Measurements from ENCODE around the gene AKT2. TPM values are rescaled to one million over a fixed set of nuclear protein-coding genes. Genes with fewer than 3 reads are reported as not detected.
A peak's percentile ranks its signal among the peaks of the same experiment; 100 is the strongest.

AKT2 gene
- total RNA-seq, 3 donors from 2014 or later, result 98.4 to 139 (median 103) TPM

GRCh38 chr19:40200341-40201099 lies 84.6 kb downstream of the AKT2 start:
- no peaks in the 10 kb centered on the region for H3K36me3 ChIP-seq (ENCODE audit: low read depth)
- intact Hi-C loops (cut with DNase I, micrococcal nuclease), result no loop called here
- ATAC-seq, result peak; percentile 25

DNA sequence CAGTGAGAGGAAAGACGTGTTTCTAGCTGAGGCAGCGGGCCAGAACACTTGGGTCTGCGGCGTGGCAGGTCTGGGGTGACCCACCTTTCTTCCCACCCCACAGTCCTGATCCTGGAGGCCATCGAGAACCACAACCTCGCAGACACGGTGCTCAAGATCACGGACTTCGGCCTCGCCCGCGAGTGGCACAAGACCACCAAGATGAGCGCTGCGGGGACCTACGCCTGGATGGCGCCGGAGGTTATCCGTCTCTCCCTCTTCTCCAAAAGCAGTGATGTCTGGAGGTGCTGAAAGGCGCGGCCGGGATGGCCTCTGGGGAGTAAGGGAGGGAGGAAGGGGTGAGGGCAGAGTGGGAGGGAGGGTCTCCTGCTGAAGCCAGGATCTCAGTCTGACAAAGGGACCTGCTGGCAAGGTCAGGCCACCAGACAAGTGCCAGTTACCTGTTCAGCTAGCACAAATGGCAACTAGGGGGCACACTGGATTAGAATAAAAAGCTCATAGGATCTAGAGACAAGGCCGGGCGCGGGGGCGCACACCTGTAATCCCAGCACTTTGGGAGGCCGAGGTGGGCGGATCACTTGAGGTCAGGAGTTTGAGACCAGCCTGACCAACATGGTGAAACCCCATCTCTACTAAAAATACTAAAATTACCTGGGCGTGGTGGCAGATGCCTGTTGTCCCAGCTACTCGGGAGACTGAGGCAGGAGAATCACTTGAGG lies 86.7 kb downstream of the AKT2 start:
- no peak for ATAC-seq
- H3K36me3 ChIP-seq (ENCODE audit: low read depth), result no peaks in the 10 kb centered on the region
- DNase-seq, result no peak

More at GRCh38 chr19:40200341-40201099, 84.6 kb downstream of the AKT2 start:
- DNase-seq, result no peak
- Histone ChIP-seq H3K9me3 (no peaks in the 10 kb centered on the region), H3K4me1 (ENCODE audit: low read depth) (no peaks in the 10 kb centered on the region), H3K4me3 (no peak overlapping the region)
- TF ChIP-seq, protein P1, sequence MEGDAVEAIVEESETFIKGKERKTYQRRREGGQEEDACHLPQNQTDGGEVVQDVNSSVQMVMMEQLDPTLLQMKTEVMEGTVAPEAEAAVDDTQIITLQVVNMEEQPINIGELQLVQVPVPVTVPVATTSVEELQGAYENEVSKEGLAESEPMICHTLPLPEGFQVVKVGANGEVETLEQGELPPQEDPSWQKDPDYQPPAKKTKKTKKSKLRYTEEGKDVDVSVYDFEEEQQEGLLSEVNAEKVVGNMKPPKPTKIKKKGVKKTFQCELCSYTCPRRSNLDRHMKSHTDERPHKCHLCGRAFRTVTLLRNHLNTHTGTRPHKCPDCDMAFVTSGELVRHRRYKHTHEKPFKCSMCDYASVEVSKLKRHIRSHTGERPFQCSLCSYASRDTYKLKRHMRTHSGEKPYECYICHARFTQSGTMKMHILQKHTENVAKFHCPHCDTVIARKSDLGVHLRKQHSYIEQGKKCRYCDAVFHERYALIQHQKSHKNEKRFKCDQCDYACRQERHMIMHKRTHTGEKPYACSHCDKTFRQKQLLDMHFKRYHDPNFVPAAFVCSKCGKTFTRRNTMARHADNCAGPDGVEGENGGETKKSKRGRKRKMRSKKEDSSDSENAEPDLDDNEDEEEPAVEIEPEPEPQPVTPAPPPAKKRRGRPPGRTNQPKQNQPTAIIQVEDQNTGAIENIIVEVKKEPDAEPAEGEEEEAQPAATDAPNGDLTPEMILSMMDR (IDR thresholded peaks at IDR 0.05), result no peak

GRCh38 chr19:40193587-40193849 lies 91.6 kb downstream of the AKT2 start:
- TF ChIP-seq, protein P1 (IDR thresholded peaks at IDR 0.05), result no peak
- no peak overlapping the region for H3K4me3 ChIP-seq
- ATAC-seq, result no peak
- peaks cover 11% of the 10 kb centered on the region for H3K4me1 ChIP-seq (ENCODE audit: low read depth)
- H3K36me3 ChIP-seq (ENCODE audit: low read depth), result no peaks in the 10 kb centered on the region
- H3K9me3 ChIP-seq, result no peaks in the 10 kb centered on the region
- DNase-seq, result no peak
- intact Hi-C loops (cut with DNase I, micrococcal nuclease), result no loop called here

More for the DNA sequence above, 86.7 kb downstream of the AKT2 start:
- Histone ChIP-seq H3K4me1 (ENCODE audit: low read depth) (no peaks in the 10 kb centered on the region), H3K4me3 (no peak overlapping the region), H3K9me3 (no peaks in the 10 kb centered on the region)
- TF ChIP-seq, protein P1 (IDR thresholded peaks at IDR 0.05), result no peak
- intact Hi-C loops (cut with DNase I, micrococcal nuclease), result no loop called here

- Histone ChIP-seq H3K9me3 (no peaks in the 10 kb centered on the region), H3K4me3 (no peak overlapping the region), H3K4me1 (ENCODE audit: low read depth) (peaks cover 11% of the 10 kb centered on the region), H3K36me3 (ENCODE audit: low read depth) (no peaks in the 10 kb centered on the region)
- intact Hi-C loops (cut with DNase I, micrococcal nuclease), result no loop called here
- DNase-seq (no peak), ATAC-seq (no peak)
- TF ChIP-seq, protein P1 (IDR thresholded peaks at IDR 0.05), result no peak
Measured at GRCh38 chr19:40192758-40193586, 92.2 kb downstream of the AKT2 start.

DNA sequence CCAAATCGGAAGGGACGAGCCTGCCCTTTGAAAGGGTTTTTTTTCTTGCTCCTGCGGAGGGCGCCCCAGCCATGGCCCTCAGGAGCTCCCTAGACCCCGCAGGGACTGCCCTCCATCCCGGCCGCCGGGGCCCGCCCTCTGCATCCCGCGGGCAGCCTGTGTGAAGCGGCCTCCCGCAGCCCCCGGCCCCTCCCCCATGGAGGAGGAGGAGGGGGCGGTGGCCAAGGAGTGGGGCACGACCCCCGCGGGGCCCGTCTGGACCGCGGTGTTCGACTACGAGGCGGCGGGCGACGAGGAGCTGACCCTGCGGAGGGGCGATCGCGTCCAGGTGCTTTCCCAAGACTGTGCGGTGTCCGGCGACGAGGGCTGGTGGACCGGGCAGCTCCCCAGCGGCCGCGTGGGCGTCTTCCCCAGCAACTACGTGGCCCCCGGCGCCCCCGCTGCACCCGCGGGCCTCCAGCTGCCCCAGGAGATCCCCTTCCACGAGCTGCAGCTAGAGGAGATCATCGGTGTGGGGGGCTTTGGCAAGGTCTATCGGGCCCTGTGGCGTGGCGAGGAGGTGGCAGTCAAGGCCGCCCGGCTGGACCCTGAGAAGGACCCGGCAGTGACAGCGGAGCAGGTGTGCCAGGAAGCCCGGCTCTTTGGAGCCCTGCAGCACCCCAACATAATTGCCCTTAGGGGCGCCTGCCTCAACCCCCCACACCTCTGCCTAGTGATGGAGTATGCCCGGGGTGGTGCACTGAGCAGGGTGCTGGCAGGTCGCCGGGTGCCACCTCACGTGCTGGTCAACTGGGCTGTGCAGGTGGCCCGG lies 93.1 kb downstream of the AKT2 start:
- TF ChIP-seq, protein P1 (IDR thresholded peaks at IDR 0.05), result no peak
- H3K36me3 ChIP-seq (ENCODE audit: low read depth), result no peaks in the 10 kb centered on the region
- DNase-seq (peak; percentile 16 to 63 (median 49)), ATAC-seq (peak; percentile 3)
- peak overlapping the region; percentile 68 for H3K4me3 ChIP-seq
- peaks cover 11% of the 10 kb centered on the region for H3K4me1 ChIP-seq (ENCODE audit: low read depth)
- intact Hi-C loops (cut with DNase I, micrococcal nuclease), result no loop called here
- H3K9me3 ChIP-seq, result no peaks in the 10 kb centered on the region

Measured in mucosa of descending colon (tissue), 3 donors.